Skeletal muscle tissue (tissue), 4 donors: ENCODE measurements around the gene APOBEC3H. TPM values are rescaled to one million over a fixed set of nuclear protein-coding genes. Genes with fewer than 3 reads are reported as not detected.

Experiments used
- H3K27ac ChIP-seq: one replicate; pipeline ENCODE4 v1.7.0; 2013; ENCODE audit warnings: mild to moderate bottlenecking, low read depth, low read length, inconsistent platforms
- H3K27me3 ChIP-seq, 3 donors: one replicate each; pipeline ENCODE4 v1.7.0; 2013; ENCODE audit warnings: low read length in 3 of 3; ENCODE audit not compliant: control insufficient read depth in 3 of 3, insufficient read depth in 3 of 3
- H3K36me3 ChIP-seq, 3 donors: one replicate each; pipeline ENCODE4 v1.7.0; 2013; ENCODE audit warnings: low read length in 3 of 3; ENCODE audit not compliant: control insufficient read depth in 3 of 3, insufficient read depth in 3 of 3
- H3K4me1 ChIP-seq, 3 donors: one replicate each; pipeline ENCODE4 v1.7.0; 2013; ENCODE audit warnings: low read length in 3 of 3, mild to moderate bottlenecking in 3 of 3; ENCODE audit not compliant: control insufficient read depth in 3 of 3, insufficient read depth in 3 of 3
- H3K4me3 ChIP-seq, 3 donors: one replicate each; pipeline ENCODE4 v1.7.0; 2013; ENCODE audit warnings: low read length in 3 of 3
- H3K9ac ChIP-seq, 3 donors: one replicate each; pipeline ENCODE4 v1.7.0; 2013; ENCODE audit warnings: low read length in 3 of 3, mild to moderate bottlenecking in 3 of 3, moderate library complexity in 2 of 3, low read depth in 1 of 3
- H3K9me3 ChIP-seq, 3 donors: one replicate each; pipeline ENCODE4 v1.7.0; 2013; ENCODE audit warnings: low read length in 3 of 3; ENCODE audit not compliant: control insufficient read depth in 3 of 3
- total RNA-seq: library from RNA; depleted of rRNA; stranded (reverse); fragments of >200 nt; gene quantifications from one replicate; pipeline ENCODE4 v1.2.3, GENCODE V29; 2014
- donor health status: Osteomylitis.

Gene APOBEC3H
- total RNA-seq, 1 donor from 2014 or later = not detected

DNA sequence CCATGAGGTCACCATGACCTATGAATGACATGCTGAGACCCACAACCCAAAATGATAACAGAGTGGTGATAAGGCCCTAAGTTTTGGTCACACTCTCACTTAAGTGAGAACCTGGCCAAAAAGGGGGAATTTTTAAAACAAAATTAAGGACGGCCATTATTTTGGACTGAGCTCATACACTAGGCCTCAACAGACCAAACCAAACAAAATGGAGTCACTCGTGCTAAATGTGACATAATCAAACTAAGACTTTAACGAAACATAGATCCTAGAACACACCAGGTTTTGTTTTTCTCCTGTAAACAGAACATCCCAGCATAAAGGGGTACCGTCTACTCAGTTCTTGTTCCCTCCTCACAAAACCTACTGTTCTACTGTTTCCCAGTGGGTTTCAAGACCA lies 11.4 kb downstream of the APOBEC3H start:
- no peaks in the 10 kb centered on the region for H3K36me3 ChIP-seq

DNA sequence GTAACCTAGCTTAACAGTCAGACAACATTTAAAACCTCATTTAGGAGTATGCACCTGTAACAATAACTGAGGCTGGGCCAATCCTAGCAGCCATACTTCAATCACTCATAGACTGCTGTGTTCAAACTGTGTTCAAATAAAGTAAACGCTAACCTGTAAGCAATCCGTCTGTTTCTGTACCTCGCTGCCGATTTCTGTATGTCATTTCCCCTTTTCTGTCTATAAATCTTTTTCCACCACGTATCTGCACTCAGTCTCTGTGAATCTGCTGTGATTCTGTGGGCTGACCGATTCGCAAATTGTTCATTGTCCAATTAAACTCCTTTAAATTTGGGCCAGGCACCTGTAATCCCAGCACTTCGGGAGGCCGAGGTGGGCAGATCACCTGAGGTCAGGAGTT lies 12.3 kb downstream of the APOBEC3H start:
- H3K36me3 ChIP-seq = no peaks in the 10 kb centered on the region
- no peaks in the 10 kb centered on the region for H3K9me3 ChIP-seq
- H3K27me3 ChIP-seq = peaks cover 5 to 16% (median 7%) of the 10 kb centered on the region in 3 donors
- H3K9ac ChIP-seq = no peak overlapping the region
- no peak overlapping the region for H3K27ac ChIP-seq
- H3K4me3 ChIP-seq = no peak overlapping the region
- H3K4me1 ChIP-seq = no peaks in the 10 kb centered on the region

More for the DNA sequence above, 11.4 kb downstream of the APOBEC3H start:
- Histone ChIP-seq H3K9ac (no peak overlapping the region), H3K4me3 (no peak overlapping the region), H3K4me1 (no peaks in the 10 kb centered on the region), H3K27me3 (peaks cover 5 to 9% (median 5%) of the 10 kb centered on the region in 3 donors), H3K27ac (no peak overlapping the region), H3K9me3 (no peaks in the 10 kb centered on the region)

DNA sequence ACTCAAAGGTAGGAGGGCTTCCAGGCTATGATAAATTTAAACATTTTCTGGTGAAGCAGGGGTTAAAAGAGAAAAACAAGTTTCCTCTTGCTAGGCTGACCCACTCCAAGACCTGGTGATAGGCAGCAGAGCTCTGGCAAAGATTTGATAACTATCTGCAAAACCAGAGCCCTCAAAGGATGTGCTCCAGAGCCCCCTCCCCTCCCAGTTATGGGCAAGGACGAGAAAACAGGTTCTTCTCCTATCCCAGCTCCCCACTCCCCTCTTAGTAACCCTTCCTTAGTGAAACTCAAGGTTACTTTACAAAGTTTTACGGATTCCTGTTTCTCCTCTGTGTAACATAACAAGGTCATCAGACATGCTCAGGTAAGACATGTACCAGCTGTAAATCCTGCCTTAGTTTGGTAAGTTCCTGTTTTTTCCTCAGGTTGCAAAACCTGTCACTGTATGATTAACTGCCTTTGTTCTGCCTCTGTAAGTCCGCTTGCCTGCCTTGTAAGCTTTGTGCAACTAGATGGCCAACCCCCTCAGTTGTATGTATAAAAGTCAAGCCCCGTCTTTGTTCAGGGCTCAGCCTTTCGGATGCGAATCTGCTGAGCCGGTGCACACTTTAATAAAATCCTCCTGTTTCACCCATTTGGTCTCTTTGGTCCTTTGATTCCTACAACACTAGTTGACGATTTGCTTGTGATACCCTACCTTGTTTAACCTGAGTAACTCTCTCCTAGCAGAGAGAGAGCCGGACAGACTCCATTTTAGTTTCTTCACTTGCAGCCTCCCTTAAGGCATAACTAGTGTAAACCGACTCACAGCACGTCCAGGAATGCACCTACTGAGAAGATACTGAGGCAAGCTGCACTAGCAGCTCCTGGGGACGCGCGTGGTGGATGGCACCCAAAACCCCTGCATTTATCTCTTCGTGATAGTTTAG lies 13.9 kb downstream of the APOBEC3H start:
- Histone ChIP-seq H3K4me1 (no peaks in the 10 kb centered on the region), H3K27me3 (peaks cover 14 to 16% (median 16%) of the 10 kb centered on the region in 3 donors), H3K9ac (no peak overlapping the region), H3K9me3 (no peaks in the 10 kb centered on the region), H3K27ac (no peak overlapping the region), H3K36me3 (no peaks in the 10 kb centered on the region), H3K4me3 (no peak overlapping the region)

DNA sequence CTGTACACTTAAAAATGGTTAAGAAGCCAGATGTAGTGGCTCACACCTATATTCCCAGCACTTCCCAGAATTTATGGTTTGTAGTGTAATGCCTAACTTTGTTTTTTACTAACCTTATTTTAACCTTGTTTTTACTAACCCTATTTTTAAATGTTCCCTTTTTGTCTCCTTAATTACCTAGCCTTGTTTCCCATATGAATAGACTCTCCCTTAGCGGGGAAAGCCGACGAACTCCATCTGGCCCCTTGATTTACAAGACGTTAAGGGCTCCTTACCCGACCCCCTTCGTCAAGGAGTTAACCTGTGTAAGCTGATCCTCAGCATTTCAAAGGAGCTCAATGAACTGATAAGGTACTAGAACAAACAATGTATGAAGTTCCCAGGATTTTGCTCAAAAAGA lies 17.1 kb downstream of the APOBEC3H start:
- Histone ChIP-seq H3K36me3 (no peaks in the 10 kb centered on the region), H3K9me3 (no peaks in the 10 kb centered on the region), H3K27ac (no peak overlapping the region), H3K4me3 (no peak overlapping the region), H3K27me3 (peaks cover 17 to 30% (median 19%) of the 10 kb centered on the region in 3 donors), H3K4me1 (no peaks in the 10 kb centered on the region), H3K9ac (no peak overlapping the region)

DNA sequence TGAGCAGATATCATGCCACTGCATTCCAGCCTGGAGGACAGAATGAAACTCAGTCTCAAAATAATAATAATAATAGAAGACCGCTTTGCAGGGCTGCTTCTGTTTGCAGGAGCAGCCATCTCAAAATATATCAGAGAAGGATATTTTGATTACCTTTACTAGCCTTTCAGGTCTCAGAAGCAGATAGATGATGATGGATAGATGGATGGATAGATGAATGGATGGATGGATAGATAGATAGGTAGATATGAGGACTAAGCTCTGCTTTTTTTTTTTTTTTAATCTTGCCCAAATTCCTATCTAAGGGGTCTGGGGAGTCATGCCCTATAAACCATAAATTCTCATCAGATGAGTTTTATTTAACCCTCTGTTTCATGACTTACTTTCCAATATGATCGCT lies 18.5 kb downstream of the APOBEC3H start:
- Histone ChIP-seq H3K36me3 (no peaks in the 10 kb centered on the region), H3K27ac (no peak overlapping the region), H3K9me3 (no peaks in the 10 kb centered on the region), H3K4me1 (no peaks in the 10 kb centered on the region), H3K9ac (no peak overlapping the region), H3K27me3 (peaks cover 13 to 29% (median 15%) of the 10 kb centered on the region in 3 donors), H3K4me3 (no peak overlapping the region)

DNA sequence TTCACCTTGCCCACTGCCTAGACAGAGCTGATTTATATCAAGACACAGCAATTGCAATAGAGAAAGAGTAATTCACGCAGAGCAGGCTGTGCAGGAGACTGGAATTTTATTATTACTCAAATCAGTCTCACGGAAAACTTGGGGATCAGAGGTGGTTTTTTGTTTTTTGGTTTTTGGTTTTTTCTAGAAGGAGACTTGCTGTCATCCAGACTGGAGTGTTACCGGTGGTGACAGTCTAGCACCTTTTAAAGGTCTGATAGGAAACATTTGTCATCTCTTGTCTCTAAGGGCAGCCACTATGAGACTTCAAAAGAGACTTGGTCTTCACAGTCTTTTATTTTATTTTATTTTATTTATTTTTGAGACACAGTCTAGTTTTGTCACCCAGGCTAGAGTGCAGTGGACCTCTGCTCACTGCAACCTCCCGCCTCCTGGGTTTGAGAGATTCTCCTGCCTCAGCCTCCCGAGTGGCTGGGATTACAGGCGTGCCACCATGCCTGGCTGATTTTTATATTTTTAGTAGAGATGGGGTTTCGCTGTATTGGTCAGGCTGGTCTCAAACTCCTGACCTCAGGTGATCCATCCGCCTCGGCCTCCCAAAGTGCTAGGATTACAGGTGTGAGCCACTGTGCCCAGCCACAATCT lies 19.1 kb downstream of the APOBEC3H start:
- H3K9me3 ChIP-seq = no peaks in the 10 kb centered on the region
- H3K4me3 ChIP-seq = no peak overlapping the region
- no peaks in the 10 kb centered on the region for H3K36me3 ChIP-seq
- peaks cover 11 to 27% (median 12%) of the 10 kb centered on the region in 3 donors for H3K27me3 ChIP-seq
- H3K9ac ChIP-seq = no peak overlapping the region
- no peak overlapping the region for H3K27ac ChIP-seq
- H3K4me1 ChIP-seq = no peaks in the 10 kb centered on the region

DNA sequence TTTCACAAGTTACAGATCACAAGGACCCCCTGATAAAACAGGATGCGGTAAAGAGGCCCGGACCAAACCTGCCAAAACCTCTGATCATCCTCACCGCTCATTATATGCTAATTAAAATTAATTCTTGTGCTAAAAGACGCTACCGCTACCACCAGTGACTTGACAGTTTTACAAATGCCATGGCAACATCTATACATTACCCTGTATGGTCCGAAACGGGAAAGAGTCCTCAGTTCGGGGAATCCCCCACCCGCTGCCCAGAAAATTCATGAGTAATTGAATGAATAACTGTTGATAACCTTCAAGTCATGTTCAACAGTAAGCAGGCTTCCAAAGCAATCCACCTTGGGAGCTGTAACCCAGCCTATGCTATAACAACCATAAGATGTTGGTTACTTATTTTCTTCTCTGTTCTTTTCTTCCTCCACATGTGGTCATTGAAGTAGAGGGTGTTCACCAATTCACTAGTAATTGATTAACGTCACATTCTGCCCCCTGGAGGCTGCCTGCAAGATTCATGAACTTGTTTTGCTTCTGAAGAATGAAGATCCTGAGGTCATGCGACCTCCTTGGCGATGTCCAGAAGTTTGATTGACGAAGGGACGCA lies 20.6 kb downstream of the APOBEC3H start:
- Histone ChIP-seq H3K36me3 (no peaks in the 10 kb centered on the region), H3K9ac (no peak overlapping the region), H3K4me1 (no peaks in the 10 kb centered on the region), H3K4me3 (no peak overlapping the region), H3K9me3 (no peaks in the 10 kb centered on the region), H3K27me3 (peaks cover 11 to 27% (median 12%) of the 10 kb centered on the region in 3 donors), H3K27ac (no peak overlapping the region)

DNA sequence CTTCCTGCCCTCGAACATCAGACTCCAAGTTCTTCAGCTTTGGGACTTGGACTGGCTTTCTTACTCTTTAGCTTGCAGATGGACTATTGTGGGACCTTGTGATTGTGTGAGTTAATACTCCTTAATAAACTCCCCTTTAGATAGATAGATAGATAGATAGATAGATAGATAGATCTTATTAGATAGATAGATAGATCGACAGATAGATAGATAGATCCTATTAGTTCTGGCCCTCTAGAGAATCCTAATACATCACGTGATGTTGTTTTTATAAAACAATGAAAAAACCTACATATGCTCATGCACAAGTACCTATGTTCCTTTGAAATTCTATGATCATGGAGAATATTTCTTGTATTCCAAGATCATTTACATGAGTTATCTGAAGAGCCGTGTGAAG lies 23.9 kb downstream of the APOBEC3H start:
- Histone ChIP-seq H3K27me3 (peaks cover under 1 to 20% (median 3%) of the 10 kb centered on the region in 3 donors), H3K4me3 (no peak overlapping the region), H3K9ac (no peak overlapping the region)

DNA sequence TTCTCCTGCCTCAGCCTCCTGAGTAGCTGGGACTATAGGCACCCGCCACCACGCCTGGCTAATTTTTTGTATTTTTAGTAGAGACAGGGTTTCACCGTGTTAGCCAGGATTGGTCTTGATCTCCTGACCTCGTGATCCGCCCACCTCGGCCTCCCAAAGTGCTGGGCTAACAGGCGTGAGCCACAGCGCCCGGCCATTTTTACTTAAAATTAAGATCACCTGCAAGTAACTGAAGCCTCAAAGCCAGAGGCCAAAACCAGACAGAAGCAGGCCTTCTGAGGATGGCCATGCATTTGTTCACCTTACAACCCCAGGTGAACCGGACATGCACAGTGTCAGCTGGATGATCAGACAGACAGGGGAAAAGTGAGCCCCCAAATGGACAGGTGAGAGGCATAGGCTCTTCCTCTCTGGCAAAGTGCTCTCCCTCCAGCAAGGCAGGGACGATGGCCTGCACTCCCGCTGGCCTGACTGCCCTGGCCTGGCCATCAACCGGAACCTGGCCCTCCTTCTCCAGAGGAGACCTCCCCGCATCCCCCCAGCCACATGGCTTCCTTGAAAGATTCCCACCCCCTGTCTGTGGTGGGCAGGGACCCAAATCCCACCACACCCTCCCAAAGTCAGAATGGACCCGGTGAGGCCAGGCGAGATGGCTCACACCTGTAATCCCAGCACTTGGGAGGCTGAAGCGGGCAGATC lies 25.9 kb downstream of the APOBEC3H start:
- Histone ChIP-seq H3K4me1 (no peaks in the 10 kb centered on the region), H3K36me3 (no peaks in the 10 kb centered on the region), H3K9ac (no peak overlapping the region), H3K9me3 (no peaks in the 10 kb centered on the region), H3K27ac (no peak overlapping the region), H3K4me3 (no peak overlapping the region), H3K27me3 (peaks cover 0 to 11% (median 5%) of the 10 kb centered on the region in 3 donors)

More for the DNA sequence above, 23.9 kb downstream of the APOBEC3H start:
- Histone ChIP-seq H3K36me3 (no peaks in the 10 kb centered on the region), H3K4me1 (no peaks in the 10 kb centered on the region), H3K9me3 (no peaks in the 10 kb centered on the region), H3K27ac (no peak overlapping the region)
